HL-60/S4 treated with phorbol 12-myristate 13-acetate at 8.2 ng/mL for 4 days and 3 days (cell line): ENCODE results near the gene CTBP2.

Source experiments
- in situ Hi-C: fragments of 300-500 bp; cut with MboI; formaldehyde crosslinking; loops from 2 replicates; pipeline ENCODE4 v1.15.0; 2022; ENCODE audit warnings: low sequenced_read_pairs

Gene CTBP2

GRCh38 chr10:125147971-125148439, 12.4 kb downstream of the CTBP2 start:
- in situ Hi-C loops: no loop called here

- in situ Hi-C loops: no loop called here
Observed at GRCh38 chr10:125146791-125147579, 13.4 kb downstream of the CTBP2 start.

GRCh38 chr10:125145636-125146035, 14.7 kb downstream of the CTBP2 start:
- in situ Hi-C loops: no loop called here

GRCh38 chr10:125144693-125145623, 15.4 kb downstream of the CTBP2 start:
- in situ Hi-C loops: no loop called here

- in situ Hi-C loops: no loop called here
Observed at GRCh38 chr10:125144206-125144605, 16.2 kb downstream of the CTBP2 start.

GRCh38 chr10:125142946-125143345, 17.4 kb downstream of the CTBP2 start:
- in situ Hi-C loops: no loop called here

GRCh38 chr10:125141860-125142484, 18.4 kb downstream of the CTBP2 start:
- in situ Hi-C loops: no loop called here

GRCh38 chr10:125141150-125141859, 19.1 kb downstream of the CTBP2 start:
- in situ Hi-C loops: no loop called here

- in situ Hi-C loops: no loop called here
Observed at GRCh38 chr10:125140151-125140550, 20.2 kb downstream of the CTBP2 start.

- in situ Hi-C loops: no loop called here
Observed at GRCh38 chr10:125137601-125138438, 22.5 kb downstream of the CTBP2 start.

- in situ Hi-C loops: no loop called here
Observed at GRCh38 chr10:125136087-125136486, 24.3 kb downstream of the CTBP2 start.

GRCh38 chr10:125135771-125136035, 24.7 kb downstream of the CTBP2 start:
- in situ Hi-C loops: no loop called here

GRCh38 chr10:125134916-125135770, 25.2 kb downstream of the CTBP2 start:
- in situ Hi-C loops: no loop called here

- in situ Hi-C loops: no loop called here
Observed at GRCh38 chr10:125134483-125134848, 25.9 kb downstream of the CTBP2 start.

- in situ Hi-C loops: no loop called here
Observed at GRCh38 chr10:125133696-125134482, 26.5 kb downstream of the CTBP2 start.

- in situ Hi-C loops: no loop called here
Observed at GRCh38 chr10:125132344-125132743, 28.0 kb downstream of the CTBP2 start.

GRCh38 chr10:125130916-125131315, 29.4 kb downstream of the CTBP2 start:
- in situ Hi-C loops: no loop called here

- in situ Hi-C loops: no loop called here
Observed at GRCh38 chr10:125130260-125130659, 30.1 kb downstream of the CTBP2 start.
